Panc1 (cell line): ENCODE results near the gene CDK14.

Source experiments
- CTCF ChIP-seq: fragments of 450-650 bp; IDR thresholded peaks from 2 replicates; pipeline ENCODE4 v1.5.1; 2017; ENCODE audit warnings: mild to moderate bottlenecking
- POLR2AphosphoS5 ChIP-seq: IDR thresholded peaks from 2 replicates; pipeline ENCODE4 v1.6.1; 2012; ENCODE audit warnings: mild to moderate bottlenecking, low read depth, low read length, moderate library complexity
- SIN3A ChIP-seq: IDR thresholded peaks from 2 replicates; pipeline ENCODE4 v1.6.1; 2012; ENCODE audit warnings: low read depth, mild to moderate bottlenecking, low read length, moderate library complexity, borderline replicate concordance; ENCODE audit not compliant: insufficient read depth
- TF ChIP-seq, protein P1 (sequence below), 2 experiments: IDR thresholded peaks; 2 replicates each; pipeline ENCODE4 v1.6.1; 2011 to 2012; ENCODE audit warnings: low read depth in 2 of 2, control low read depth in 1 of 2, low read length in 1 of 2, mild to moderate bottlenecking in 1 of 2, moderate library complexity in 1 of 2; ENCODE audit not compliant: insufficient read depth in 1 of 2

DNA sequence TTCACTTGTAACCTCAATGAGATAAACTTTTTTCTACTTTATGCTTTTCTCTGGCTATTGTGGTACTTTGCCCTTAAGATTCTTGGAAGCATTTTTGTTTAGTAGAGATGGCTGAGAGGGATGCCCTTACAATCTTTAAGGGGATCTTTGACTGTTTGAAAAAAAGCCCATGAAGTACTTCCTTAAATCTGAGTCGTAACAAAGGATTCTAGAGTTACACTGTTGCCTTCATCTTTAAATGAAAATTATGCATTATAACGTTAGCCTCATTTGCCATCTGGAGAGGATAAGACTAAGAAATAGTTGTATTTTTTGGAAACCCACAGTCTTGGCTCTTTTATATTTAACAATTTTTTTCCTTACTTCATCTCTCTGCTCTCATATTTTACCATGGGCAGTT is 630.3 kb downstream of the CDK14 start:
- no peak for TF ChIP-seq CTCF
- TF ChIP-seq POLR2AphosphoS5 = no peak
- TF ChIP-seq, protein P1, sequence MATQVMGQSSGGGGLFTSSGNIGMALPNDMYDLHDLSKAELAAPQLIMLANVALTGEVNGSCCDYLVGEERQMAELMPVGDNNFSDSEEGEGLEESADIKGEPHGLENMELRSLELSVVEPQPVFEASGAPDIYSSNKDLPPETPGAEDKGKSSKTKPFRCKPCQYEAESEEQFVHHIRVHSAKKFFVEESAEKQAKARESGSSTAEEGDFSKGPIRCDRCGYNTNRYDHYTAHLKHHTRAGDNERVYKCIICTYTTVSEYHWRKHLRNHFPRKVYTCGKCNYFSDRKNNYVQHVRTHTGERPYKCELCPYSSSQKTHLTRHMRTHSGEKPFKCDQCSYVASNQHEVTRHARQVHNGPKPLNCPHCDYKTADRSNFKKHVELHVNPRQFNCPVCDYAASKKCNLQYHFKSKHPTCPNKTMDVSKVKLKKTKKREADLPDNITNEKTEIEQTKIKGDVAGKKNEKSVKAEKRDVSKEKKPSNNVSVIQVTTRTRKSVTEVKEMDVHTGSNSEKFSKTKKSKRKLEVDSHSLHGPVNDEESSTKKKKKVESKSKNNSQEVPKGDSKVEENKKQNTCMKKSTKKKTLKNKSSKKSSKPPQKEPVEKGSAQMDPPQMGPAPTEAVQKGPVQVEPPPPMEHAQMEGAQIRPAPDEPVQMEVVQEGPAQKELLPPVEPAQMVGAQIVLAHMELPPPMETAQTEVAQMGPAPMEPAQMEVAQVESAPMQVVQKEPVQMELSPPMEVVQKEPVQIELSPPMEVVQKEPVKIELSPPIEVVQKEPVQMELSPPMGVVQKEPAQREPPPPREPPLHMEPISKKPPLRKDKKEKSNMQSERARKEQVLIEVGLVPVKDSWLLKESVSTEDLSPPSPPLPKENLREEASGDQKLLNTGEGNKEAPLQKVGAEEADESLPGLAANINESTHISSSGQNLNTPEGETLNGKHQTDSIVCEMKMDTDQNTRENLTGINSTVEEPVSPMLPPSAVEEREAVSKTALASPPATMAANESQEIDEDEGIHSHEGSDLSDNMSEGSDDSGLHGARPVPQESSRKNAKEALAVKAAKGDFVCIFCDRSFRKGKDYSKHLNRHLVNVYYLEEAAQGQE (IDR thresholded peaks at IDR 0.05; ENCODE audit: insufficient read depth in 1 of 2, low read depth in 2 of 2, low read length in 1 of 2) = no peak
- TF ChIP-seq SIN3A = no peak
